HepG2 (cell line): Measurements from ENCODE around the gene CYP46A1. TPM values are rescaled to one million over a fixed set of nuclear protein-coding genes. Genes with fewer than 3 reads are reported as not detected.
A peak's percentile ranks its signal among the peaks of the same experiment; 100 is the strongest.

Source experiments
- ATF1 ChIP-seq: IDR thresholded peaks from 2 replicates; pipeline ENCODE4 v1.6.1; 2016; ENCODE audit warnings: mild to moderate bottlenecking, control low read depth
- EED ChIP-seq: sonication (generic); formaldehyde crosslinking; IDR thresholded peaks from 2 replicates; pipeline ENCODE4 v1.5.0; 2020; ENCODE audit warnings: mild to moderate bottlenecking, missing genetic modification reagents
- GATAD2A ChIP-seq: IDR thresholded peaks from 2 replicates; pipeline ENCODE4 v1.6.1; 2016
- IRF2 ChIP-seq: IDR thresholded peaks from 2 replicates; pipeline ENCODE4 v1.6.1; 2018; ENCODE audit warnings: missing genetic modification reagents, missing compliant biosample characterization
- KDM4B ChIP-seq: sonication (generic); formaldehyde crosslinking; IDR thresholded peaks from 2 replicates; pipeline ENCODE4 v1.4.0; 2020; ENCODE audit warnings: missing genetic modification reagents
- KDM6A ChIP-seq: IDR thresholded peaks from 2 replicates; pipeline ENCODE4 v1.6.1; 2016; ENCODE audit warnings: low read depth
- KLF6 ChIP-seq: IDR thresholded peaks from 2 replicates; pipeline ENCODE4 v1.8.0; 2016; ENCODE audit warnings: missing biosample characterization, missing genetic modification reagents
- KMT2B ChIP-seq: IDR thresholded peaks from 2 replicates; pipeline ENCODE4 v1.6.1; 2016; ENCODE audit warnings: missing genetic modification reagents, missing compliant biosample characterization
- RAD51 ChIP-seq: fragments of 450-650 bp; IDR thresholded peaks from 2 replicates; pipeline ENCODE4 v1.6.1; 2016; ENCODE audit warnings: borderline replicate concordance
- SETDB1 ChIP-seq: sonication (generic); formaldehyde crosslinking; IDR thresholded peaks from 2 replicates; pipeline ENCODE4 v1.5.1; 2020; ENCODE audit warnings: missing genetic modification reagents, mild to moderate bottlenecking, borderline replicate concordance
- XBP1 ChIP-seq: sonication (generic); formaldehyde crosslinking; IDR thresholded peaks from 2 replicates; pipeline ENCODE4 v1.5.0; 2020; ENCODE audit warnings: missing genetic modification reagents
- ZBTB1 ChIP-seq: sonication (generic); formaldehyde crosslinking; IDR thresholded peaks from 2 replicates; pipeline ENCODE4 v1.4.0; 2020; ENCODE audit warnings: missing genetic modification reagents, borderline replicate concordance
- ZBTB38 ChIP-seq: sonication (generic); formaldehyde crosslinking; IDR thresholded peaks from 2 replicates; pipeline ENCODE4 v1.5.1; 2020; ENCODE audit warnings: mild to moderate bottlenecking, missing genetic modification reagents
- ZNF20 ChIP-seq: sonication (generic); formaldehyde crosslinking; IDR thresholded peaks from 2 replicates; pipeline ENCODE4 v1.4.0; 2020; ENCODE audit warnings: mild to moderate bottlenecking, moderate library complexity, missing genetic modification reagents
- ZNF3 ChIP-seq: IDR thresholded peaks from 2 replicates; pipeline ENCODE4 v1.7.0; 2017; ENCODE audit warnings: inconsistent platforms
- ZNF335 ChIP-seq: sonication (generic); formaldehyde crosslinking; IDR thresholded peaks from 2 replicates; pipeline ENCODE4 v1.4.0; 2020; ENCODE audit warnings: missing genetic modification reagents
- ZNF670 ChIP-seq: sonication (generic); formaldehyde crosslinking; IDR thresholded peaks from 2 replicates; pipeline ENCODE4 v1.8.0; 2022; ENCODE audit warnings: mild to moderate bottlenecking, missing genetic modification reagents, borderline replicate concordance
- ZNF747 ChIP-seq: sonication (generic); formaldehyde crosslinking; IDR thresholded peaks from 2 replicates; pipeline ENCODE4 v1.8.1; 2023; ENCODE audit warnings: missing genetic modification reagents, mild to moderate bottlenecking, borderline replicate concordance
- ZNF766 ChIP-seq: sonication (generic); formaldehyde crosslinking; IDR thresholded peaks from 2 replicates; pipeline ENCODE4 v1.5.0; 2020; ENCODE audit warnings: missing genetic modification reagents, borderline replicate concordance
- ZSCAN9 ChIP-seq: IDR thresholded peaks from 2 replicates; pipeline ENCODE4 v1.6.1; 2016; ENCODE audit warnings: borderline replicate concordance
- polyA plus RNA-seq, 8 experiments: library from polyadenylated mRNA; depleted of rRNA in 3 of 8; stranded (reverse) in 7 of 8; unstranded in 1 of 8; fragments of >200 nt; fragmentation: Illumina TruSeq in 4 of 8; extraction: Trizol in 4 of 8; gene quantifications; 2 replicates each; pipeline versions ENCODE4 v1.2.1 to v1.2.3, GENCODE V29; 2011 to 2016; ENCODE audit warnings: low read depth in 4 of 8, missing spikeins in 1 of 8, mixed read lengths in 1 of 8; ENCODE audit not compliant: insufficient read depth in 1 of 8
- total RNA-seq, 5 experiments: library from RNA; depleted of rRNA; stranded (reverse); fragments of >200 nt; fragmentation: Illumina TruSeq; extraction: Trizol; gene quantifications; 2 replicates each; pipeline ENCODE4 v1.2.3, GENCODE V29; 2016; ENCODE audit warnings: low read depth in 1 of 5
- TF ChIP-seq, protein P1 (sequence below): sonication (generic); formaldehyde crosslinking; IDR thresholded peaks from 2 replicates; pipeline ENCODE4 v1.4.0; 2020; ENCODE audit warnings: mild to moderate bottlenecking, missing genetic modification reagents
- TF ChIP-seq, protein P2 (sequence below): sonication (generic); formaldehyde crosslinking; IDR thresholded peaks from 2 replicates; pipeline ENCODE4 v1.8.0; 2022; ENCODE audit warnings: missing genetic modification reagents, mild to moderate bottlenecking, borderline replicate concordance
- TF ChIP-seq, protein P3 (sequence below): sonication (generic); formaldehyde crosslinking; IDR thresholded peaks from 2 replicates; pipeline ENCODE4 v1.5.0; 2020; ENCODE audit warnings: missing genetic modification reagents
- TF ChIP-seq, protein P4 (sequence below): sonication (generic); formaldehyde crosslinking; IDR thresholded peaks from 2 replicates; pipeline ENCODE4 v1.4.0; 2020; ENCODE audit warnings: missing genetic modification reagents
- TF ChIP-seq, protein P5 (sequence below): IDR thresholded peaks from 2 replicates; pipeline ENCODE4 v1.6.1; 2016; ENCODE audit warnings: mild to moderate bottlenecking
- TF ChIP-seq, protein P6 (sequence below): sonication (generic); formaldehyde crosslinking; IDR thresholded peaks from 2 replicates; pipeline ENCODE4 v1.4.0; 2020; ENCODE audit warnings: low read depth, mild to moderate bottlenecking, missing genetic modification reagents

The CYP46A1 gene
- total and polyA plus RNA-seq, 2 of the 13 experiments (the other 11 are each of a cell fraction or from before 2014, with no cell fraction given), result not detected

DNA sequence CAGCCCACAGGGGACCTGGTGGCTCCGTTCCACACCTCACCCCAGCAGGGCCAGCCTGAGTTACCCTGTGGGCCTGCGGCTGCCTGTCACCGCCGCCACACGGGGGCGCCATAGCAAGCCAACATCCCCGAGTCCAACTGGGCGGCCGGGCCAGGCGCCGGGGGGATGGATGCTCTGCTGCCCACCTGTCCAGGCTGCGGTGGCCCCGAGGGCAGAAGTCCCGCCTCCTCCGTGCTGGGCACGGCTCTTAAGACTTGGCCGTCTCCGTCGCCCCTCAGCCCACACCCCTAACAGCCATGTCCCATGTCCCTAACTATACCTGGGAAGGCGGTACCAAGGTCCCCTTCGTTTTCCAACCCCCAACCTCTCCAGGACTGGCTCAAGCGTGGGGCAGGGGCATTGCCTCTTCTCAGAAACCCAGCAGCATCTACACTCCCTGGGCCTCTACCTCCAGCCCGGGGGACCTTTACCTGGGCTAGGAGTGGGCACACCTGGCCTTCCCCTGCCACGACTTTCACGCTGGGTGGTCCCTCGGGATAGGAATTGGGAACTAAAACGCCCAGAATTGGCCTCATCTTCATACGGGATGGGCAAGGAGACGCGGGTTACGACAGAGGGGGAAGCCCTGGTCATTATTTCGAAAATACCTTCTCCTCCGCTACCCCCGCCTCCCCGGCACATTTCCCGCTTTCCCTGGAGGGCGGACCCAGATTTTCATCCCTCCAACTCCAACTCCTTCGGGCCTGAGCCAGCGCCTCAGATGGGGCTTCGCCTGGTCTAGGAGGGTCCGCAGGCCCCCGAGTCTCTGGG lies 1.1 kb upstream of the CYP46A1 start (continued):
- no peak for TF ChIP-seq KDM4B
- TF ChIP-seq, protein P1, sequence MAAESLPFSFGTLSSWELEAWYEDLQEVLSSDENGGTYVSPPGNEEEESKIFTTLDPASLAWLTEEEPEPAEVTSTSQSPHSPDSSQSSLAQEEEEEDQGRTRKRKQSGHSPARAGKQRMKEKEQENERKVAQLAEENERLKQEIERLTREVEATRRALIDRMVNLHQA (CRISPR knock-in tag), result no peak
- TF ChIP-seq XBP1, result no peak
- TF ChIP-seq, protein P2, sequence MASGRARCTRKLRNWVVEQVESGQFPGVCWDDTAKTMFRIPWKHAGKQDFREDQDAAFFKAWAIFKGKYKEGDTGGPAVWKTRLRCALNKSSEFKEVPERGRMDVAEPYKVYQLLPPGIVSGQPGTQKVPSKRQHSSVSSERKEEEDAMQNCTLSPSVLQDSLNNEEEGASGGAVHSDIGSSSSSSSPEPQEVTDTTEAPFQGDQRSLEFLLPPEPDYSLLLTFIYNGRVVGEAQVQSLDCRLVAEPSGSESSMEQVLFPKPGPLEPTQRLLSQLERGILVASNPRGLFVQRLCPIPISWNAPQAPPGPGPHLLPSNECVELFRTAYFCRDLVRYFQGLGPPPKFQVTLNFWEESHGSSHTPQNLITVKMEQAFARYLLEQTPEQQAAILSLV (CRISPR knock-in tag), result no peak
- no peak for TF ChIP-seq ATF1
- TF ChIP-seq ZNF747 (CRISPR knock-in tag), result no peak
- TF ChIP-seq ZNF766 (CRISPR knock-in tag), result no peak
- TF ChIP-seq, protein P3, sequence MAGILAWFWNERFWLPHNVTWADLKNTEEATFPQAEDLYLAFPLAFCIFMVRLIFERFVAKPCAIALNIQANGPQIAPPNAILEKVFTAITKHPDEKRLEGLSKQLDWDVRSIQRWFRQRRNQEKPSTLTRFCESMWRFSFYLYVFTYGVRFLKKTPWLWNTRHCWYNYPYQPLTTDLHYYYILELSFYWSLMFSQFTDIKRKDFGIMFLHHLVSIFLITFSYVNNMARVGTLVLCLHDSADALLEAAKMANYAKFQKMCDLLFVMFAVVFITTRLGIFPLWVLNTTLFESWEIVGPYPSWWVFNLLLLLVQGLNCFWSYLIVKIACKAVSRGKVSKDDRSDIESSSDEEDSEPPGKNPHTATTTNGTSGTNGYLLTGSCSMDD (CRISPR knock-in tag), result no peak
- TF ChIP-seq IRF2 (CRISPR knock-in tag), result no peak
- TF ChIP-seq, protein P4, sequence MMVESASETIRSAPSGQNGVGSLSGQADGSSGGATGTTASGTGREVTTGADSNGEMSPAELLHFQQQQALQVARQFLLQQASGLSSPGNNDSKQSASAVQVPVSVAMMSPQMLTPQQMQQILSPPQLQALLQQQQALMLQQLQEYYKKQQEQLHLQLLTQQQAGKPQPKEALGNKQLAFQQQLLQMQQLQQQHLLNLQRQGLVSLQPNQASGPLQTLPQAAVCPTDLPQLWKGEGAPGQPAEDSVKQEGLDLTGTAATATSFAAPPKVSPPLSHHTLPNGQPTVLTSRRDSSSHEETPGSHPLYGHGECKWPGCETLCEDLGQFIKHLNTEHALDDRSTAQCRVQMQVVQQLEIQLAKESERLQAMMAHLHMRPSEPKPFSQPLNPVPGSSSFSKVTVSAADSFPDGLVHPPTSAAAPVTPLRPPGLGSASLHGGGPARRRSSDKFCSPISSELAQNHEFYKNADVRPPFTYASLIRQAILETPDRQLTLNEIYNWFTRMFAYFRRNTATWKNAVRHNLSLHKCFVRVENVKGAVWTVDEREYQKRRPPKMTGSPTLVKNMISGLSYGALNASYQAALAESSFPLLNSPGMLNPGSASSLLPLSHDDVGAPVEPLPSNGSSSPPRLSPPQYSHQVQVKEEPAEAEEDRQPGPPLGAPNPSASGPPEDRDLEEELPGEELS, result no peak
- TF ChIP-seq ZBTB1 (CRISPR knock-in tag), result no peak
- TF ChIP-seq ZNF3 (CRISPR knock-in tag), result no peak
- TF ChIP-seq, protein P5, sequence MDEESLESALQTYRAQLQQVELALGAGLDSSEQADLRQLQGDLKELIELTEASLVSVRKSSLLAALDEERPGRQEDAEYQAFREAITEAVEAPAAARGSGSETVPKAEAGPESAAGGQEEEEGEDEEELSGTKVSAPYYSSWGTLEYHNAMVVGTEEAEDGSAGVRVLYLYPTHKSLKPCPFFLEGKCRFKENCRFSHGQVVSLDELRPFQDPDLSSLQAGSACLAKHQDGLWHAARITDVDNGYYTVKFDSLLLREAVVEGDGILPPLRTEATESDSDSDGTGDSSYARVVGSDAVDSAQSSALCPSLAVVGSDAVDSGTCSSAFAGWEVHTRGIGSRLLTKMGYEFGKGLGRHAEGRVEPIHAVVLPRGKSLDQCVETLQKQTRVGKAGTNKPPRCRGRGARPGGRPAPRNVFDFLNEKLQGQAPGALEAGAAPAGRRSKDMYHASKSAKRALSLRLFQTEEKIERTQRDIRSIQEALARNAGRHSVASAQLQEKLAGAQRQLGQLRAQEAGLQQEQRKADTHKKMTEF (CRISPR knock-in tag), result peak; percentile 6; the same call in 1 of the 2 replicates
- no peak for TF ChIP-seq KLF6 (CRISPR knock-in tag)
- TF ChIP-seq ZNF20 (CRISPR knock-in tag), result no peak
- peak; percentile 24; the same call in 1 of the 2 replicates for TF ChIP-seq GATAD2A
- no peak for TF ChIP-seq KDM6A (CRISPR knock-in tag)
- no peak for TF ChIP-seq ZSCAN9
- TF ChIP-seq ZBTB38, result 0 out of 2 replicates have a peak, but pooled peaks have one; percentile 43
- TF ChIP-seq, protein P6, sequence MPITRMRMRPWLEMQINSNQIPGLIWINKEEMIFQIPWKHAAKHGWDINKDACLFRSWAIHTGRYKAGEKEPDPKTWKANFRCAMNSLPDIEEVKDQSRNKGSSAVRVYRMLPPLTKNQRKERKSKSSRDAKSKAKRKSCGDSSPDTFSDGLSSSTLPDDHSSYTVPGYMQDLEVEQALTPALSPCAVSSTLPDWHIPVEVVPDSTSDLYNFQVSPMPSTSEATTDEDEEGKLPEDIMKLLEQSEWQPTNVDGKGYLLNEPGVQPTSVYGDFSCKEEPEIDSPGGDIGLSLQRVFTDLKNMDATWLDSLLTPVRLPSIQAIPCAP, result no peak
- TF ChIP-seq ZNF670 (CRISPR knock-in tag), result no peak
- no peak for TF ChIP-seq KMT2B (CRISPR knock-in tag)
- no peak for TF ChIP-seq EED (CRISPR knock-in tag)
- TF ChIP-seq SETDB1 (CRISPR knock-in tag), result no peak
- TF ChIP-seq ZNF335 (CRISPR knock-in tag), result no peak
- no peak for TF ChIP-seq RAD51
